GM21528 (cell line): ENCODE measurements around the gene OTUD6A.
"Not testable (repeated sequence)": the region's sequence is repeated elsewhere in the genome, so short reads cannot be mapped to it uniquely, and the experiment has no call there.

Source experiments
- ATAC-seq: cut with Tn5 transposase; IDR thresholded peaks from one replicate; pipeline ENCODE4 v1.9.1; 2021; ENCODE audit warnings: mild to moderate bottlenecking, moderate library complexity; ENCODE audit not compliant: unreplicated experiment, low FRiP score

OTUD6A gene

DNA sequence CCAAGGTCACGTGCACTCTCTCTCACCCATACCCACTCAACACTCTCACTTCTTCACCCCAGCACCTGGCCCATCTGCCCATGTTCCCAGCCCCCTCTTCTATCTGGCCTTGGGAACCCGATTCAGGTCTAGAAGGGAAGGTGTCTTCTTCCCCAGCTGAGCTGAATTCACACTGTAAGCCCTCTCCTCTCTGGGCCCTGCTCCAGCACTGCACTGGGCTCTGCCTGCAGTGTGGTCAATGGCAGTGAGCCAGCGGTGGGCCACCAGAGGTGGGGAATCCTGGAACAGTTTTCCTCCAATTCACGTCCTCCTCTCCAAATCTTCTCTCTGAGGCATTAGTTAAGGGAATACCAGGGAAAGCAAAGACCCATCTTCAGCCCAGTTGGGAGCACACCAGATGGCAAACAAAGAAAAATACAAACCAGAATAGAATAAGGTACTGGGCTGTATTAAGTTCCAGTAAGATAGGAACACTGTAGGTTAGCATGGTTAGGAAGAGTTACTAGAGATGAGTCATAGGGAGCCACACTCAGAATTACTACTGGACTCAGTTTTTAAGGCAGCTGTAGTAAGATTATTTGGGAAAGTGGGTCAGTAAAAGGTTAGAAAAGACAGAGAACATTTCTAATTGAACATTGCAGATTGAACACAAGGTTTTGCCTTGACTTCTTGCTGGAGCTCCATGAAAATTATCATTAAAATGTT, 17.6 kb upstream of the OTUD6A start:
- no peak for ATAC-seq

DNA sequence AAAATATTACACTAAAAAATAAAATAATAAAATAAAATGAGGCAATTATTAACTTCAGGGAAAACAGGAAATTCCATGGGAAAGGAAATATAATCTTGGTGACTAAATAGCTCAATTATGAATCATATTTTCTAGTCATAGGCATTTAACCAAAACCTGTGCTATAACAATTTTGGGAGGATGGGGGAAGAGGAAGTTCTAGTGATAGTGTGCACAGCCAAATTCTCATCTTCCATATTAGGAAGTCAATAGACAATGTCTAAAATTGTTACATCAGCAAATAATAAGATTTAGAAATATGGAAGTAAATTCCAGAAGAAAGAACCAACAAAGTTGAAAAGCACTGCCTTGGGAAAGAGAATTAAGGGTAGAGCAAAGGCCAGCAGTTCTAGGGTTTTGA, 15.3 kb upstream of the OTUD6A start:
- no peak for ATAC-seq

DNA sequence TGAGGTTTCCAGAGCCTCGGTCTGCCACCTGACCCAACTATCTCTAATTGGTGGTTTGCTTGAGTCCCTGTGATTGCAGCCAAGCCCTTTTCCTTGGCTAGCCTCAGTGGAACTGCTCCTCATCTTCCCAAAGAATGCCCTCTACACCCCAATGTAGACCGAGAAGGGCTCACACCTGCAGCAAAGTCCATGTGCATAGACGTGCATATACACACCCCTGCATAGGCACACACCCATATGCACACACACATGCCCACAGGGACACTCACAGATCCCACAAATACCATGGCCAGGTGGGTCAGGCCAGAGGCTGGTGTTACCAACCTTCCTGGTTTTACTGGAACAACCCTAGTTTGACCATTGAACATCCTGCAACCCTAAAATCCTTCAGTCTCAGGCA, 12.9 kb upstream of the OTUD6A start:
- no peak for ATAC-seq

DNA sequence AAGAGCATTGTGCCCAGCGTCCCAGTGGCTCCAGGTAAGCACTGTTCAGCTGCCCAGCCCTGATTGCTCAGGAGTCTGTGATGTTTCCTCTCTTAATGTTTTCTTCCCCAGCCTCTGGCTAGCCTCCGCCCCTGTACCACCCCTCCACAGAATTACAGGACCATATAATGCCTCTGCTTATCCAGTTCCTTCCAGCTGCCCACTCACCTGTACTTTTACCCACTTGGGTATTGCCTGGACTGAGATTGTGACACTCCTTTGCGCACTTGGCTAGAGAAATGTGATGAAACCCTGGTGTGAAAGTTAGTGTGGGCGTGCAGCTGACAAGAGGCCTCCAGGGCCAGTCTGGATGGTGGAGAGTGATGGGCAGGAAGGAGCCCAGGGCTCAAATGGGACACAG, 12.3 kb upstream of the OTUD6A start, which contains the start of gene AWAT2:
Gene AWAT2, minus strand, starts transcription at position 14 of the 400 bp plus-strand sequence. Its CDS starts 6 bp downstream, at position 8.
- ATAC-seq = no peak

DNA sequence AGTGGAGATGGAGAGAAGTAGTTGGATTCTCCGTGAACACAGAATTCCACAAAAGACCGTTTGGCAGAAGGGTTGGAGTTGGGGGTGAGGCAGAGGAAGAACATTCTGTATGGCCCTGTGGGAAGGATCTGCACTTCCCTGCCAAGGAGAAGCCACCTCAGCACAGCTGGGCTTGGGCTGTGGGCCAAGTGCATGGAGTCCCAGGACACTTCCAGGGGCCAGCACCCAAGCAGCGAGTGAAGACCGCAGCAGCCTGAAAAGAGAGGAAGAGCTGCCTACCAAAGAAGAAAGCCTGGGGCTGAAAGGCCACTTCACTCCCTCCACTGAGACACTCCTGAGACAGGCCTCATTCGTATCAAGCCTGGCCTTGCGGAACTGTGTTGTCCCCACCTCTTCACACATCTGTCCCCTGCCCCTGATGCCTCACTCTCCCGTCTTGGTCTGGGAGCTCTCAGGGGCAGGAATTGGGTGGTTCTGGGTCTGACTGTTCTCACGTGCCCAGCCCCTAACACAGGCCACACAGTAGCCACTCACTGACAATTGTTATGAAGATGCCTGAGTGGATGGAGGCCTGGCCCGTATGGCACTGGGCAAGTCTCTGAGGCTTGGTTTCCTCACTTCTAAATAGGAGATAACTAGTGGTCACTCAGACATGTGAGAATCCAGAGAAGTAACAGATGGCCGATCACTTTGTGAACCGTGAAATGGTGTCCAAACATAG, 9.2 kb upstream of the OTUD6A start:
- ATAC-seq = no peak

DNA sequence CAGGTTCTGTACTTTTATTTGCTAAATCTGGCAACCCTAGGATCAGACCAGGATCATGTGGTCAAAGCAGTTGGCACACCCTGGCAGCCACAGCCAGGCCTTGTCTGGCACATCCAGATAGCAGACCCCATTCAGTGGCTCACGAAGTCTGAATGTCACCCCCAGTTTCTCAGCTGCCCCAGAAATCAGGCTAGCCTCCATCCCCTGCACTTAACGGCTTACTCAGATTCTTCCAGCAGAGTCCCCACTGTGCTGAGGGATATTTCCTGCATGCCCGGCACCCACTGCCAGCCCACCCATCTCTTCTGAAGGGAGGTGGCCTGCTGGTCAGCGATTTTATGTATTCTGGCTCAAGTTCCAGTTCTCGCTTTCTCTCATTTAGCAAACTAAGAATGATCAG, 7.9 kb upstream of the OTUD6A start:
- ATAC-seq = no peak

DNA sequence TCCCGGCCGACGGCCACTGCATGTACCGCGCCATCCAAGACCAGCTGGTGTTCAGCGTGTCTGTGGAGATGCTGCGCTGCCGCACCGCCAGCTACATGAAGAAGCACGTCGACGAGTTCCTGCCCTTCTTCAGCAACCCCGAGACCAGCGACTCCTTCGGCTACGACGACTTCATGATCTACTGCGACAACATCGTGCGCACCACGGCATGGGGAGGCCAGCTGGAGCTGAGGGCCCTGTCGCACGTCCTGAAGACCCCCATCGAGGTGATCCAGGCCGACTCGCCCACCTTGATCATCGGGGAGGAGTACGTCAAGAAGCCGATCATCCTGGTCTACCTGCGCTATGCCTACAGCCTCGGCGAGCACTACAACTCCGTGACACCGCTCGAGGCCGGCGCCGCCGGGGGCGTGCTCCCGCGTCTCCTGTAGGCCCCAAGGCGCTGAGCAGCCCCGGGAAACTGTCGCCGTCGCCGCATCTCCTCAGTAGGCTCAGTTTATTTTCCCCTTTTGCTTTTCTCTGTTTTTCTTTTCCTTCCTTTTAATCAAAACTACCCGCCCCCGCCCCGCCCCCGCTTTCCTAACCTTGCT, 799 bp downstream of the OTUD6A start:
- no peak for ATAC-seq

DNA sequence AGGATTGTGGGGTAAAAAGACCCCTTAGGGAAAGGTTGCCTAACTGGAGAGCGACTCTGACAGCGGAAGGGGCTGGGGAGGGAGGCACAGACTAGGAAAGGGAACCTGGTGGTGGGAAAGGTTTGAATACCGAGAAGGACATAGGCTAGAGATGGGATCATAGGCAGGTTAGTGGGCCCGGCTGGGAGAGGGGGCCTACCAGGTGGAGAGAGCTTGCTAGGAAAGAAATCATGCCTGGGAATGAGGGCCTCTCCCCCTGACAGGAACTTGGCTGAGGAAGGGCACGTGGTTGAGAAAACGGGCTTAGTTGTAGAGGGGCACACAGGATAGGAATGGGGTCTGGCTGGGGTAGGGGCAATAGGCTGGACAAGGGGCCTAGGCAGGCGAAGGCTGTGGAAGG, 4.4 kb downstream of the OTUD6A start:
- no peak for ATAC-seq

DNA sequence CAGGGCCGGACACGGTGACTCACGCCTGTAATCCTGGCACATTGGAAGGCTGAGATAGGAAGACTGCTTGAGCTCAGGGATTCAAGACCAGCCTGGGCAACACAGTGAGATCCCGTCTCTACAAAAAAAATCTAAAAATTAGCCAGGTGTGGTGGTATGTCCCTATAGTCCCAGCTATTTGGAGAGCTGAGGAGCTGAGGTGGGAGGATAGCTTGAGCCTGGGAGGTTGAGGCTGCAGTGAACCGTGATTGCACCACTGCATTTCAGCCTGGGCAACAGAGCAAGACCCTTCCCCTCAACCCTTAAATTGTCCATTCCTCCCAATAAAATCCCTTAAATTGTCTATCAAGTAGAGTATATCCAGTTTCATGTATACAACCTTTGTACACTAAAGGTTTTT, 17.0 kb downstream of the OTUD6A start:
- no peak for ATAC-seq

DNA sequence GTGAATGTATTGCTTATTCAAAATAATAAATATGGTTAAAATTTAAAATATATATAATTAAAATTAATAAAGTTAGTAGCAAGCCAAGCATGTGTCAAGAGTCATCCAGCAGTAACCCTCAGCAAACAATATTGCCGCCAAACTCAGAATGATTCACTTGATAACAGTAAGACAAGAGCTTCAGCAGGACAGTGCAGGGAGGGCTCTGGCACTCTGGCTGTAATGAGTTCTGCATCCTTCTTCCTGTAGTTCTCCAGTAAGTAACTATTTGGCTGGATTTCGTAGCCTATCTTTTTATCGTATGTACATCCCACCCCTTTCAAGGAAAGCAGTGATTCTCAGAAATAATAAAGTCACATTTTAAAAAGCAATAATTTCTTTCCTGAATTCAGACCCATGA, 17.6 kb downstream of the OTUD6A start:
- no peak for ATAC-seq

DNA sequence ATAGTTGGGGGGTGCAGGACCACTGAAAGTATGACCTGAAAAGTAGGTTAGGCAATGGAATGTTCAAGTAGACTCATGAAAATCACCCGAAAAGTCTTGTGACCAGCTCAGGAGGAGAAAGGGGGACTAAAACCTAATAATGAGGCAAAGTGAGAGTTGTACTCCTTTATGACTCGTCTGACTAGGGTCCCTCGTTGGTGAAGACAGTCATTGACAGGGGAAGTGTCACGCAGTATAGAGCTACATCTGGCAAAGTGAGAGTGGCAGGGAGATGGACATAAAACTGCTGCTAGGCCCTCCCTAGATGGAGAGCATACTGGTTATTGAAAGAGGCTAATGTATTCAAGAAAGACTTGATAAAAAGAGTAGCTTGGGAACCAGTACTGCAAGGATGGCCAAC, 20.5 kb downstream of the OTUD6A start:
- ATAC-seq = no peak

DNA sequence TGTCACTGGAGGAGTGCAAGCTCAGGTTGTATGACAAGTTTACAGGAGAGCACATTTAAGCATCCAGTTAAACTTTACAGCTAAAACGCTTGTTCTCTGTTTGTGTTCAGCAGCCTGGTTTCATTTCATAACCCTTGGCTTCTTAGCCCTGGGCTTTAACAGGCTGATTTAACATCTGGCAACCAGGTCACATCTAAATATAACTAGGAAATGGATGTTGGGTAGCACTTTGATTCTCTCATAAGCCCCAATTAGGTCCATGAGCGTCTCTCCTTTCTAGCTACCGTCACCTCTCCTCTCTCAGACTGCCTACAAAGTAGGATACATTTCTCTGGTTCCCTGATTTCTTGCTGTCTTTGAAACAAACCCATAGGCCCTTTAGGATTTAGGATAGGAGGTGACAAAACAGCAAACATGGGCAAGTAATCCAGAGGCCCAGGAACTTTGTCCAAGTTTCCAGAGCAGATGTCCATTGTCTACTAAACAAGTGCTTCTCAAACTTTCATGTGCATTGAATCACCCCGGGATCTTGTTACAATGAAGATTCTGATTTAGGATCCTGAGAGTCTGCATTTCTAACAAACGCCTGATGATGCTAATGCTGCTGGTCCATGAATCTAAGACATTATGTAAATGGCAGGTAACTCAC, 22.5 kb downstream of the OTUD6A start:
- no peak for ATAC-seq

DNA sequence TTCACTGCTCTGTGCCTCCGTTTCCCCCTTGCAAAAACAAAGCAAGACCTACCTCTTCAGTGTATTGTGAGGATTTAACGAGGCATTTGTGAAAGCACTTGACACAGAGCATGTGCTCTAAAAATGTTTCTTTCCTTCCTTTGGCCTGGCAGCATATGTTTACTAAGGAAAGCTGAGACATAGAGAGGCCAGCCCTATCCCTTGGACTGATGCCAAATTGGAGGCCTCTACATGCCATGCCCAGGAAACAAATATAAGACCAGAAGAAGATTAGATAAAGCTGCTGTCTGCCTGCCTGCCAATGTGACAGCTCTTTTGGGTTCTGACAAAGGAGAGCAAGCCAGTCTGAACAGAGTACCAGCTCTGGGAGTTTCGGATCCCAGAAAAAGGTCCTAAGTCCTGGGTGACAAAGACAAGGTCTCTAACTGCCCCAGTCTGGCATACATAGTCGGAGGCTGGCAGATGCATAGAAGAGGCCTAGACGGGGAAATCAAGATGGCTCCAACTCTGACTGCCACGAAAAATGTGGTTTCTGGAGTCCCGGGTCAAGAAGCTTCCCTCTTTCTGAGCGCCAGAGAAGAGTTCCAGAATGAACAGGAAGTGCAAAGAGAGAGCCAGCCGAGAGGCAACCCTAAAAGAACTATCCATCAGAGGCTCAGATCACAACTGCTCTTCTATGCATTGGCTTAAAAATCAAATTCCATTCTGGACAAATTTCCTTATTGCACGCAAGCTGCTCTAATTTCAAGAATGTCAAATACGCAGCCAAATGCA, 25.8 kb downstream of the OTUD6A start:
- no peak for ATAC-seq

DNA sequence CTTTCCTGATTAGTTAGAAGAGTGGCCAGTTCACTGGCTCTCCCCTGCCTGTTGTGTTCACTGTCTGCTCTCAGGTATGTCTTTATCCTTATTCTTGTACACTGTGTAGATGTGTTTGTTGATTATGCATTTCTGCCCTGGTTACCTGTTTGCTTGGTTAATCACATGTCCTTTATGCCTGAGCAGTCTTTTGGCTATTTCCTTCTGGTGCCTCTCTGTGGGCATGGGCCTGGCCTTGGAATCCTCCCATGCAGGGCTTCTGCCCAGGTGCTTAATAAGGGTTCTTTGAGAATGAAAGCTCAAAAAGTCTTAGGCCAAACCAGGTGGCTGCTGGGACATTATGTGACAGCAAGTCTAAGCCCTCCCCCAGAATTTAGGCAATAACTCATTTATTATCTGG, 26.5 kb downstream of the OTUD6A start:
- no peak for ATAC-seq

DNA sequence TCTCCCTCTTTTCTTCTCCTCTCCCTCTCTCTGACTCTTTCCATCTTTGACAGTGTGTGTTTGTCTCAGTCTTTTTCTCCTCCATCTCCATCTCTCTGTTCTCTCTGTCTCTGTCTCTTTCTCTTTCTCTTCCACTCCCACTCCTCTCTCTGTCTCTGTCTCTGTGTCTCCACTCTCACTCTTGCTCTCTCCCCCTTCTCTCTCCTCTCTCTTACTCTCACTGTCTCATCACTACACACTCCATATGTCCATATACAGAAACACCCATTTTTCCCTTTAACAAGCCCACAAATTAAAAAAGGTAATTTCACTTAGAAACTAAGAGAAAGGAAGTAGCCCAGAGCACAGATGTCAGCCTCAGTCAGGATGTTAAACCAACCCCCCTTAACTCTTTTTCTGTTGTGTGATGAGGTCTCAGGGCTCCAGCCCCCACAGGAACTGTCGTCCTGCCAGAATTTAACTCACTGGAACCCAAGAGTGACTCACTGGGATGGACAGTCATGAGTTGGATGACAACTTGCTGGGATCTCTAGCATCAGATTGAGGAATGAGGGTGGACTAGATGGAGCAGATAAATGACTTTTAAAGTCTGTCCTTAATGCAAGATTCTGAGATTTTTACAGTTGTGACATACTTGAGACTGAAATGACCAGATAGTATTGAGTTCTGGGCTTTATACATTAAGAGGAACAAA, 27.5 kb downstream of the OTUD6A start:
- ATAC-seq = no peak

DNA sequence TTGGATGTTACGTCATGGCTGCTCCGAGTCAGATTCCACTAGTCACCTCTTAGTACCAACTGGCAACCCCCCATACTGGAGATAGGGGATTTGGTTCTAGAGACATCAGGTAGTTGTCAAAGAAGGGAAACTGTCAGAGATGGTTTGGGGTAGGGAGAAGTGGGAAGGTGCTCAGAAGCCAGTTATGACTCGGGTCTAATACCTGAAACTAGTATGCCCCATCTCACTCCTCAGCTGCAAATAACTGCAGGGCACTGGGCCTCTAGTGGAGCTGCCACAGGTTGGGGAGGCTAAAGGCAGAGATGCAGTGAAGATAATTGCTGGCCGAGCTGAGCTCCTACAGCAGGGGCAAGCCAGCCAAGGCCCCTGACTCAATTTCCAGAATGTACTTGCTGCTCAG, 30.0 kb downstream of the OTUD6A start:
- ATAC-seq = no peak

DNA sequence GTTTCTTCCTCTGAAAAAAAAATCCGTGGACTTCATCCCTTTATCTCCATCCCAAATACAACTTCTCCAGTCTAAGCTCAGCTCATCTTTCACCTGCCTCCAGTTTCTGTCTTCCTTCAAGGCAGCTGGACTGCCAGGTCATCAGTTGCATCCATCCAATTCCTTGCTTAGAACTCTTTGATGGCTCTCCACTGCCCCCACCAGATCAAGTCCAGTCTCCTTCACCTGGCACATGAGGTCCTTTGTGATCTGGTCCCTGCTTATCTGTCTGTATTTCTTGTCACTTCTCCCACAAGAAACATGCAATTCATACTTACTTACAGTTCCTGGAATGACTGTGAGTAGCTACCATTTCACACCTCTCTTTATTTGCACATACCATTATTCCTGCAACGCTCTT, 33.8 kb downstream of the OTUD6A start:
- ATAC-seq = no peak

DNA sequence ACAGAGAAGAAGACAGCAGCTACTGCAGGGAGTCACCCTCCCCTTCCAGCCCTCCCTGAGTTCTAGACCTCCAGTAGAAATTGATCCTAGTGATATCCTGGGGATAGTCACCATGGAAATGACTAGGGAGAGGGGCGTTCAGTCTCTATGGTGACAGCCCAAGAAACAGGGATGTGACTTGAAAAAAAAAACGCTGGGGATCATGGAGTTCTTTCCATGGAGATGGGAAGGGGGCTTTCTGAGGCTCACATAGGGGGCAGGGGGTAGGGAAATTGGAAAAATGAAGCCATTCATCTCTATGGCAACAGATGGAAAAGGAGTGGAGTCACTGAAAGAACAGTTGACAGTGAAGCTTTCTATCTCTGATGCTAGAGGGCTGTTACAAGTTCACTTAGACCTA, 43.0 kb downstream of the OTUD6A start:
- no peak for ATAC-seq

DNA sequence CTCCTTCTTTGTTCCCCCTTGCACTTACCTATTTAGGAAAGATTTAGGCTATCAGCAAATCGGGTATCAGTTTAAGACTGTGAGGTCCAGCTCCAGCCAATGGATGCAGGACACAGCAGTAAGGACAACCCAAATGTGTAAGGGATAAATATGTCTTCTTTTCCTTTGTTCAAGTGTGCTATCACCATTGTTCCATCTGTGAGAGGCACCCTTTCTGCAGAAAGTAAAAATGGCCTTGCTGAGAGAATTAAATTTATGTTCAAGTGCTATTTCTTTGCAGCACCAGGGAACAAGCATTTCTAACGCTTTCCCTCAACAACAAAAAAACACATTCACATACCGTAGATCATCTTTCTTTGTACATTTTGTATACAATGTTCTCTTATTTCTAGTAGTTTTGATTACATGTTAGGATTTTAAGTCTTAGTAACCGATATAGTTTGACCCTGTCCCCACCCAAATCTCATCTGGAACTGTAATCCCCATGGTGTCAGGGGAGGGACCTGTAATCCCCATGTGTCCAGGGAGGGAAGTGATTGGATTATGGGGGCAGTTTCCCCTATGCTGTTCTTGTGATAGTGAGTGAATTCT, 49.3 kb downstream of the OTUD6A start:
- not testable (repeated sequence) for ATAC-seq
